Testis (tissue), 3 donors: ENCODE results near the gene TPCN2. TPM values are rescaled to one million over a fixed set of nuclear protein-coding genes. Genes with fewer than 3 reads are reported as not detected.

Experiments
- DNase-seq: peaks from one replicate; pipeline ENCODE4 v3.0.0-alpha.2; 2019
- H3K27ac ChIP-seq, 2 donors: fragments of 200-600 bp; sonication (generic); one replicate each; pipeline ENCODE4 v1.5.1; 2019
- H3K27me3 ChIP-seq: fragments of 200-600 bp; sonication (generic); one replicate; pipeline ENCODE4 v1.5.1; 2019
- H3K36me3 ChIP-seq: fragments of 200-600 bp; sonication (generic); one replicate; pipeline ENCODE4 v1.5.1; 2017; ENCODE audit warnings: low read depth; ENCODE audit errors: missing control alignments
- H3K4me1 ChIP-seq: fragments of 200-600 bp; sonication (generic); one replicate; pipeline ENCODE4 v1.5.1; 2019
- H3K4me3 ChIP-seq, 2 donors: fragments of 200-600 bp; sonication (generic); one replicate each; pipeline ENCODE4 v1.5.1; 2017 to 2019
- H3K9me3 ChIP-seq: fragments of 200-600 bp; sonication (generic); one replicate; pipeline ENCODE4 v1.5.1; 2017
- POLR2A ChIP-seq: fragments of 450-650 bp; IDR thresholded peaks from one replicate; pipeline ENCODE4 v1.6.1; 2017; ENCODE audit warnings: antibody characterized with exemption, mild to moderate bottlenecking, moderate library complexity
- WGBS, 2 donors: methylation state at CpG; one replicate each; pipeline ENCODE4 v1.1.5; 2018; 5-methylcytosine and 5-hydroxymethylcytosine counted together
- intact Hi-C: fragments of 100-400 bp; cut with DNase I; formaldehyde crosslinking; loops from one replicate; pipeline ENCODE4 v1.15.1; 2023; ENCODE audit warnings: low total_unique reads
- polyA plus RNA-seq: library from polyadenylated mRNA; stranded (reverse); fragments of 350-450 nt; fragmentation: Illumina TruSeq; extraction: RNeasy Lipid Tissue Mini Kit (QIAGEN cat#74804); gene quantifications from one replicate; pipeline ENCODE4 v1.2.3, GENCODE V29; 2014; ENCODE audit warnings: low read depth, low replicate concordance; ENCODE audit not compliant: insufficient read depth
- total RNA-seq, 2 donors: library from RNA; depleted of rRNA; stranded (reverse); fragments of >200 nt; gene quantifications; one replicate each; pipeline ENCODE4 v1.2.3, GENCODE V29; 2016
- TF ChIP-seq, protein P1 (sequence below), 3 experiments: fragments of 450-650 bp in 2 of 3; fragments of 200-600 bp in 1 of 3; sonication (generic) in 1 of 3; IDR thresholded peaks; one replicate each; pipeline ENCODE4 v1.5.1; 2016 to 2019; ENCODE audit warnings: antibody characterized with exemption in 3 of 3, mild to moderate bottlenecking in 2 of 3, moderate library complexity in 1 of 3

The TPCN2 gene
- total and polyA plus RNA-seq, 3 donors from 2014 or later, result 12.9 to 32.5 (median 28.4) TPM

DNA sequence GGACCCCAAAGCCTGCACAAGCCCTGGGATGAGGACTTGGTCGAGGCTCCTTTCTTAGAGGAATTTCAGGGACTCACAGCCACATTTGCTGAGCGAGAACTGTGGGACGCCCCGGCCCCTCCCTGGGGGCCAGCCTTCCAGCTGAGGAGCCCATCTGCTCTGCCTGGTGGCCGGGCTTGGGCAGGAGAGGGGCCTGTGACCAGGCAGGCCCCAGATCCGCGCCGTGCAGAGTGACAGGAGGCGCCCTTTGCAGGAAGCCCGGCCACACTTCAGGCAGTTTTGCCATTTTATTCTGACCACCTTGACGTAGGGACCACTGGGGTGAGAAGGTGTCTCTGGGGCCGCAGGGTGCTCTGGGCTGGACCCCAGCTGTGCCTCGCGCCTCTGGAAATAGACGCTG lies 35.6 kb downstream of the TPCN2 start:
- Histone ChIP-seq H3K4me1 (no peaks in the 10 kb centered on the region), H3K9me3 (no peaks in the 10 kb centered on the region), H3K4me3 (no peak overlapping the region), H3K27me3 (no peaks in the 10 kb centered on the region), H3K27ac (no peak overlapping the region), H3K36me3 (no peaks in the 10 kb centered on the region)
- WGBS, 2 donors, result 86 to 88% methylated on average over 13 to 15 of the region's 15 CpGs
- no peak for DNase-seq
- intact Hi-C loops, result no loop called here
- TF ChIP-seq POLR2A, result no peak
- TF ChIP-seq, protein P1, sequence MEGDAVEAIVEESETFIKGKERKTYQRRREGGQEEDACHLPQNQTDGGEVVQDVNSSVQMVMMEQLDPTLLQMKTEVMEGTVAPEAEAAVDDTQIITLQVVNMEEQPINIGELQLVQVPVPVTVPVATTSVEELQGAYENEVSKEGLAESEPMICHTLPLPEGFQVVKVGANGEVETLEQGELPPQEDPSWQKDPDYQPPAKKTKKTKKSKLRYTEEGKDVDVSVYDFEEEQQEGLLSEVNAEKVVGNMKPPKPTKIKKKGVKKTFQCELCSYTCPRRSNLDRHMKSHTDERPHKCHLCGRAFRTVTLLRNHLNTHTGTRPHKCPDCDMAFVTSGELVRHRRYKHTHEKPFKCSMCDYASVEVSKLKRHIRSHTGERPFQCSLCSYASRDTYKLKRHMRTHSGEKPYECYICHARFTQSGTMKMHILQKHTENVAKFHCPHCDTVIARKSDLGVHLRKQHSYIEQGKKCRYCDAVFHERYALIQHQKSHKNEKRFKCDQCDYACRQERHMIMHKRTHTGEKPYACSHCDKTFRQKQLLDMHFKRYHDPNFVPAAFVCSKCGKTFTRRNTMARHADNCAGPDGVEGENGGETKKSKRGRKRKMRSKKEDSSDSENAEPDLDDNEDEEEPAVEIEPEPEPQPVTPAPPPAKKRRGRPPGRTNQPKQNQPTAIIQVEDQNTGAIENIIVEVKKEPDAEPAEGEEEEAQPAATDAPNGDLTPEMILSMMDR (IDR thresholded peaks at IDR 0.05), result no peak

DNA sequence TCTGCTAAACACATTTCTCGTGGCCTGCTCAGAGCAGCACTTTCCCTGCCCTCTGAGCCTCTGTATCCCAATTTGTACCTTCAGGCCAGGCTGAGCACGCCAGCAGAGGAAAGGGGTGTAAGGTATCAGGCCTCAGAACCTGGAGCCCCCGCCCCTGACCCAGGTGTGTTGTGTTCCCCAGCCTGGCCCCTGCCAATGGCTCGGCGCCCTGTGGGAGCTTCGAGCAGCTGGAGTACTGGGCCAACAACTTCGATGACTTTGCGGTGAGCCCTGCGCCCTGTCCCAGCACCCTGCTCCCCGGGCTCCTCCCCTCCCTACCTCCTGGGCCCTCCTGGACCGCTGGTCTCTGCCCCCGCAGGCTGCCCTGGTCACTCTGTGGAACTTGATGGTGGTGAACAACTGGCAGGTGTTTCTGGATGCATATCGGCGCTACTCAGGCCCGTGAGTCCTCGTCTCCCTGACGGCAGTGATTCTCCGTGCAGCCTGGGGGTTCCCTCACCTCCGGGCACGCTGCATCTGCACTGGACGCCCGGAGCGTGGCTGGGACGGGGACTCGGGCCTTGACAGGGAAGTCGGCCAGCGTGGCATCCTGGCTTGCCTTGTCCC lies 36.9 kb downstream of the TPCN2 start:
- DNase-seq, result no peak
- H3K27ac ChIP-seq, result peak overlapping the region in 1 of 2 donors; percentile 65
- 86 to 88% methylated on average over 26 to 27 of the region's 27 CpGs for WGBS, 2 donors
- H3K4me3 ChIP-seq, result no peak overlapping the region
- no peaks in the 10 kb centered on the region for H3K36me3 ChIP-seq
- no peaks in the 10 kb centered on the region for H3K9me3 ChIP-seq
- no peaks in the 10 kb centered on the region for H3K27me3 ChIP-seq
- H3K4me1 ChIP-seq, result no peaks in the 10 kb centered on the region
- TF ChIP-seq, protein P1 (IDR thresholded peaks at IDR 0.05), result no peak
- TF ChIP-seq POLR2A, result no peak
- intact Hi-C loops, result no loop called here

DNA sequence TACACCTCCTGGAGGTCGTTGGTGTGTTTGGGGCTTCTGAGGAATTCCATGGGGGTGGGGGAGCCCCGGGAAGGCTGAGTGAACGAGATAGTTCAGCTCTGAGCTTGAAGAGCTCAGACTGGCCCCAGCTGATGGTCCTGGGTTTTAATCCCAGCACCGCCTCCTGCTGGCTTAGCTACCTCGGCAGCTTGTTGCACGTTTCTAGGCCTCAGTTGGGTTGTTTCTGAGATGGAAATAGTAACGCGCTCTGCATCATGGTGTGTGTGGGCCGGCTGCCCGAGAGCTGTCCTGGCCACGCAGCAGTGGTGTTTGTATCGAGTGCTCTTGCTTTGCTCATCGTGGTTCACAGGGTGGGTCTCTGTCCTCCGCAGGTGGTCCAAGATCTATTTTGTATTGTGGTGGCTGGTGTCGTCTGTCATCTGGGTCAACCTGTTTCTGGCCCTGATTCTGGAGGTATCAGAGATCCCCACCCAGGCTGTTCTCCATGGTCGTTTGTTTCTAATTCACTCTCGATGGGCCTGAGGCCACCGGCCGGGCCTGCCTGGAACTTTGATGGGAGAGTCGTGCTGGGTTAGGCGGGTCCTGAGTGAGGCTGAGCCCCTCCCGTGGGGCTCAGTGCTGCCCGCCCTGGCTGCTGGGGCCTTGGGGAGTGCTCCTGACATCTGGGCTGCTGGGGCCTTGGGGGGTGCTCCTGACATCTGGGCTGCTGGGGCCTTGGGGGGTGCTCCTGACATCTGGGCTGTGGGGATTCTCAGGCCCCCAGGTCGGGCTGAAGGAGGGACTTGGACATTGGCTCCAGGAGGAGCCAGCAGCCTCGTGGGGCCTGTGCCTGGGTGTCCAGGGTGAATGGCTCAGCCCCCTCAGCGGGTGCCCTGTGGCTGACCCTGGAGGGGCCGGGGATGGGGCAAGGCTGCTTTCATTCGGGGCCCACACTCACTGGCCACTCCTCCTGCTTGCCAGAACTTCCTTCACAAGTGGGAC lies 37.7 kb downstream of the TPCN2 start:
- H3K27me3 ChIP-seq, result no peaks in the 10 kb centered on the region
- no peaks in the 10 kb centered on the region for H3K36me3 ChIP-seq
- no peak for TF ChIP-seq POLR2A
- TF ChIP-seq, protein P1 (IDR thresholded peaks at IDR 0.05), result peak in 1 of 3 experiments; percentile 13
- 67 to 70% methylated on average over 14 to 26 of the region's 28 CpGs for WGBS, 2 donors
- DNase-seq, result peak; percentile 53
- H3K9me3 ChIP-seq, result no peaks in the 10 kb centered on the region
- peak overlapping the region; percentile 4 to 65 for H3K27ac ChIP-seq
- no peaks in the 10 kb centered on the region for H3K4me1 ChIP-seq
- H3K4me3 ChIP-seq, result no peak overlapping the region
- intact Hi-C loops, result no loop called here

DNA sequence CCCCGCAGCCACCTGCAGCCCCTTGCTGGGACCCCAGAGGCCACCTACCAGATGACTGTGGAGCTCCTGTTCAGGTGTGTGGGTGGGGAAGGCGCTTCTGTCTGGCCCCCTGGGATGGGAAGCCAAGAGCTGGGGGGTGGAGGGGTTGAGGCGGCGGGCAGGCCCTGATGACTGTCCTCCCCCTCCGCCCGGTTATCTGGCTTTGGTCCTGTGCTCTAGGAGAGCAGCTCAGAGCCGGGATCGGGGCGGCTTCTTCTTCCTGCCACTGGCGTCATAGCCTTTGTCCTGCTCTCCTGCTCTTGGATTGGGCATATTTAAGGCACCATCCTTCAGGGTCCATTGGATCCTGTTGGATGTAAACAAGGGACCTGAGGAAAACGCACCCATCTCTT lies 38.4 kb downstream of the TPCN2 start:
- TF ChIP-seq, protein P1 (IDR thresholded peaks at IDR 0.05), result no peak
- no peak for TF ChIP-seq POLR2A
- no peak overlapping the region for H3K4me3 ChIP-seq
- H3K27ac ChIP-seq, result peak overlapping the region; percentile 4 to 65
- no peaks in the 10 kb centered on the region for H3K4me1 ChIP-seq
- DNase-seq, result peak; percentile 40
- H3K9me3 ChIP-seq, result no peaks in the 10 kb centered on the region
- WGBS, 2 donors, result 52 to 67% methylated on average over 10 to 11 of the region's 11 CpGs
- no peaks in the 10 kb centered on the region for H3K27me3 ChIP-seq
- no peaks in the 10 kb centered on the region for H3K36me3 ChIP-seq
- intact Hi-C loops, result no loop called here
